Breast epithelium (tissue), 3 donors: Measurements from ENCODE around the gene SORCS3.

ENCODE experiments used
- POLR2AphosphoS5 ChIP-seq, 3 donors: sonication (generic); formaldehyde crosslinking; IDR thresholded peaks; one replicate each; pipeline ENCODE4 v1.6.1; 2017; ENCODE audit warnings: antibody characterized with exemption in 3 of 3
- TF ChIP-seq, protein P1 (sequence below), 3 donors: fragments of 450-650 bp; IDR thresholded peaks; one replicate each; pipeline ENCODE4 v1.5.1; 2016 to 2017; ENCODE audit warnings: antibody characterized with exemption in 3 of 3, mild to moderate bottlenecking in 3 of 3, moderate library complexity in 3 of 3

DNA sequence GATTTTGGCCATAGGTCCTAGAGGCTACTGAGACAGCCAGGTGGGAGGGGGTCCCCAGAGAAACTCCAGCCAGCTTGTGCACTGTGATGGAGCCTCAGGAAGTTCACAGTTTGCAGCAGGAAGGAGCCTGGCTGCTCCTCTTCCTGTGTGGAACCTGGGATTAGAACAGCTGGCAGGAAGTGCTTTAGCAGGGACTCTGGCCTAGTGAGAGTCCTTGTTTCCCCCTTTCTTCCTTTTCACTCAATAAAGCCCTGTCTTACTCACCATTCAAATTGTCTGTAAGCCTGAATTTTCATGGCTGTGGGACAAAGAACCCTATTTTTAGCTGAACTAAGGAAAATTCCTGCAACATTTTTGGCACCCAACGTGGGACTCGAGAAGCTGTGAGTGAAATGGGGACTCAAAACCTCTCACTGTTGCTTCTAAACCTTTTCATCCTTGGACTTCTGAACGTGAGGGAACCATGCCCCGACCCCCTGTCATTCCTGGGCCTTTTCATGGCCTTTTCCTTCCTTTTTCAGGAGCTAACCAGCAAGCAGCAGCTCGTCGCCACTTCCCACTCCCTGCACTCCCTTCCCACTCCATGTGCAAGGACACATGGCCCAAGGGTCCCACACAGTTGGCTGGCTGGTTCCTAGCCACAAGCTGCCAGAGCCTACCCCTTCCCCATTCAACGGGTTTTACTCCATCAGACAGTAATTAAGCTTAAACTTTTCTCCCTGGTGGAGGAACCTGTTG is 32.8 kb upstream of the SORCS3 start:
- TF ChIP-seq, protein P1, sequence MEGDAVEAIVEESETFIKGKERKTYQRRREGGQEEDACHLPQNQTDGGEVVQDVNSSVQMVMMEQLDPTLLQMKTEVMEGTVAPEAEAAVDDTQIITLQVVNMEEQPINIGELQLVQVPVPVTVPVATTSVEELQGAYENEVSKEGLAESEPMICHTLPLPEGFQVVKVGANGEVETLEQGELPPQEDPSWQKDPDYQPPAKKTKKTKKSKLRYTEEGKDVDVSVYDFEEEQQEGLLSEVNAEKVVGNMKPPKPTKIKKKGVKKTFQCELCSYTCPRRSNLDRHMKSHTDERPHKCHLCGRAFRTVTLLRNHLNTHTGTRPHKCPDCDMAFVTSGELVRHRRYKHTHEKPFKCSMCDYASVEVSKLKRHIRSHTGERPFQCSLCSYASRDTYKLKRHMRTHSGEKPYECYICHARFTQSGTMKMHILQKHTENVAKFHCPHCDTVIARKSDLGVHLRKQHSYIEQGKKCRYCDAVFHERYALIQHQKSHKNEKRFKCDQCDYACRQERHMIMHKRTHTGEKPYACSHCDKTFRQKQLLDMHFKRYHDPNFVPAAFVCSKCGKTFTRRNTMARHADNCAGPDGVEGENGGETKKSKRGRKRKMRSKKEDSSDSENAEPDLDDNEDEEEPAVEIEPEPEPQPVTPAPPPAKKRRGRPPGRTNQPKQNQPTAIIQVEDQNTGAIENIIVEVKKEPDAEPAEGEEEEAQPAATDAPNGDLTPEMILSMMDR (IDR thresholded peaks at IDR 0.05): no peak
- no peak for TF ChIP-seq POLR2AphosphoS5 (IDR thresholded peaks at IDR 0.05)
